ENCODE results near the gene MYOG.

The MYOG gene

DNA sequence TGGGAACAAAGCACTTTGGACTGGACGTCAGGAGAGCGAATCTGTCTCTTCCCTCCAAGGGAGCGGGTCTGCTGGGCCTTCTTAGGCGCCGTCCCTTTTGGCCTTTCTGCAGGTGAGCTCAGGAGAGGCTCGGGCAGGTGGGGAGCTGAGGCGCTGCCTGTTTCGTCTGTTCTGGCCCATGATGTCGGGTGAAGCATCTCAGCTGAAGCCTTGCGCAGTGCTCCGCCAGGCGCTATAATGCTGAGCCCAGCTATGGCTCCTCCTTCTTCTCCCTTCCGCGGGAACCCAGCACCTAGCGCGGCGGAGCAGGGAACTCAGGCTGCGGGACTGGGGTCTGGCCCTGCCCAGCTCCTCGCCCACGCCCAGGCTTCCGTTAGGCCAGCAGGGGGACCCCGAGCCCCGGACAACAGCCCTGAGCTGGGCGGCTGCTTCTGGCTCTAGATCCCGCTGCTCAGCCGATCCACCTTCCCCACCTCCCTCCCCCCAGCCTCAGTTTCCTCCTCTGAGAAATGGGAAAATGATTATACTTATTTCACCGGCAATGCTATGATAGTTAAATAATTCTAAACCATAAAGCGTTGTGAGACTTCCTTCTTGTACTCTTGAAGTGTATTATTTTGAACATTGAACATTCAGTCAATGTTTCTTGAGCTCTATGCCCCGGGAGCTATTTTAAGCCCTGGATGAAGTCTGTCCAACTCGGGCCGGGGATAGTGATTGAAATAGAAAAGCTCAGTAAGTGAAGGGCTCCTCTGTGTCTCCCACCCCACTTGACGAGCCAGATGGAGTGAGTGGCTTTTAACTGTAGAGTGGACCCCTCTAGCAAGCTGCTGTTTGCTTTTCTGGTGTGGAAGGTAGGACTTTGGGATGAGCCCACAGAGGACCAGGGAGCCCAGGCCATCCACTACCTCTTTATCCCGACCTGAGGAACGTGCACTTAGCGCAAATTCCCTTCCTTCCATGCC, 32.1 kb upstream of the MYOG start:
- DNase-seq (ENCODE audit: low spot score): peak; percentile 91

DNA sequence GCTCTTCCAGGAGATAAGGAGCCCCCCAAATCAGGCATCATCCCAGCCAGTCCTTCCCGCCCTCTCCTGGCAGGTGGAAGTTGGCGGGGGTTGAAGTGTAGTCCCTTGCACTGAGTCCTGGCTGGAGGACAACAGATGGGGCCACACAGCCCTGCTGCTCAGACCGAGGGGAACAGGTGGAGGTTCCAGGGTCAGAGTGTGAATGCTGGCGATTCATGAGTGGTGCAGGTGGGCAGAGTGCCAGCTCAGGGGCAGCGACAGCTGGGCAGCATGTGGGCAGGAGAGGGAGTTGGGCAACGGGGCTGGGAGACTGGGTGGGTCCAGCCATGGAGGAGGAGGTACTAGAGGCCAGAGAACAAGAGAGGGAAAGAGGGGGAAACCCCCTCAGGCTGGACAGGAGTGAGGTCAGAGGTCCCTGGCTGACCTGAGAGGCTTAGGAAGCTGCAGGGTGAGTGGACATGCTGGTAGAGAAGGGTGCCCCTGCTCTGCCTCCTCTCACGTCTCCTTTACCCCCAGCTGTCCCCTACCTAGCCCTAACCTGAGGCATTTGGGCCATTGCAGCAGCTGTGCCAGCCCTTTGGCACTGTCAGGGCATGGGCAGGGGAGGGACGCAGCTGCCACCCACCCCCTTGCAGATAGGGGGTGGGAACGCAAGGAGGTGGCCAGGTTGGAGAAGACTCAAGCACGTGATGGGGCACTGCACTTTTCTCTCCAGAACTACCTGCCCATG, 30.4 kb upstream of the MYOG start:
- no peak for DNase-seq (ENCODE audit: low spot score)

DNA sequence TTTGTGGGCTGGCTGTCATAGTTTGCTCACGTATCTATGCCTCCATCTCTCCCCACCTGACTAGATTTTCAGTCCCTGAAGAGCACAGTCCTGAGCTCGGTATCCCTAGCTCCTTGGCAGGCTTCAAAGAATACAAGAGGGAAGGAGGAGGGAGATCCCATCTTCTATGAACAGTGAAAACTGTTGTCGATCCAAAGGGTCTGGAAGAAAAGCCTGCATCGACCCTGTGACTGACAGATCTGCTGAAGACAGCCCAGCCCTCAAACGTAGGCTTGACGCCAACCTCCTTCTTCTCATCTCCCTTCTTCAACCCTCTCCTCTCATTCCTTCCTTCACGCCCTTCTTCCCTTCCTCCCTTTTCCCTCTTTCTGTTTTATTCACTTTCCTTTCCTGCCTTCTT, 28.4 kb upstream of the MYOG start:
- no peak for DNase-seq (ENCODE audit: low spot score)

GRCh38 chr1:203113308-203113707, 27.5 kb upstream of the MYOG start:
- DNase-seq (ENCODE audit: low spot score): no peak

GRCh38 chr1:203112475-203112874, 26.7 kb upstream of the MYOG start:
- no peak for DNase-seq (ENCODE audit: low spot score)

DNA sequence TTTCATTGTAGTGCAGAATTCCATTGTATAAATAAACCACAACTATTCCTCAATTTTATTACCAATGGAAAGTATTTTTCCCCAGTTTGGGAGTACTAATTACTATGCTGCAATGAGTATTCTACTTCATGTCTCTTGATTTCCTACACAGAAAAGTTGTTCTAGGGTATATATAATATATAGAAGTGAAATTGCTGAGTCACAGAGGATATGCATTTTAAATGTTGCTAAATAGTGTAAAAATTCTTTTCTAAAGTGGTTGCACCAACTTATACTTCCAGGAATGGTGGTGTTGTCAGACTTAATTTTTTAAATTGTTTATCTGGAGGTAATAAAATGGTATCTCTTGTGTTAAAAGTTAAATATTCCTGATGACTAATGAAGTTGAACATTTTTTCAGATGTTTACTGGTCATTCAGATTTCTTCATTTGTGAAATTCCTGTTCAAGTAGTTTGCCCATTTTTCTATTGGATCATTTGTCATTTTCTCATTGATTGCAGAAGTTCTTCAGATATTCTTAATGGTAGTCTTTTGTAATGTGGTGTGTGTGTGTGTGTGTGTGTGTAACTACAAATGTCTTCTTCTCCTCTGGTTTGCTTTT, 19.1 kb upstream of the MYOG start:
- DNase-seq (ENCODE audit: low spot score): no peak

DNA sequence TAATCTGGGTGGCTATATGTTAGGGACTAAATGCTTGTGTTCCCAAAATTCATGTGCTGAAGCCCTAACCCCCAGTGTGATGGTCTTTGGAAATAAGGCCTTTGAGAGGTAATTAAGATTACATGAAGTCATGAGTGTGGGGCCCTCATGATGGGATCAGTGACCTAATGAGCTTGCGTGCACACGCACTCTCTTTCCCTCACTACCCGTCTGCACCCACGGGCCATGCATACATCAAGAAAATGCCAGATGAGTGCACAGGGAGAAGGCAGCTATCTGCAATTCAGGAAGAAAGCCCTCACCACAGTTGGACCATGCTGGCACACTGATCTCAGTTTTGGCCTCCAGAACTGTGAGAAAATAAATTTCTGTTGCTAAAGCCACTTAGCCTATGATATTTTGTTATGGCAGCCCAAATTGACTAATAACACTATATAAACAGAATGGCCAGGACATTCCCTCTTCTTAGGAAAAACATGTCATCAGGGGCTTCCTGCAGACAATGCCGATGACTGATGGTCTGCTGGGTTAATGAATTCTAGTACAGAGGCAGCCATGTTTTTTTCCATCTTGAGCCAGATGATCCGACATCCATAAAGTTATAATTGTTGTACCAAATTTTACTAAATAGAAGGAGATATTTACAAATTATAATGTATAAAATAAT, 18.1 kb upstream of the MYOG start:
- no peak for DNase-seq (ENCODE audit: low spot score)

GRCh38 chr1:203103216-203103615, 17.4 kb upstream of the MYOG start:
- no peak for DNase-seq (ENCODE audit: low spot score)

DNA sequence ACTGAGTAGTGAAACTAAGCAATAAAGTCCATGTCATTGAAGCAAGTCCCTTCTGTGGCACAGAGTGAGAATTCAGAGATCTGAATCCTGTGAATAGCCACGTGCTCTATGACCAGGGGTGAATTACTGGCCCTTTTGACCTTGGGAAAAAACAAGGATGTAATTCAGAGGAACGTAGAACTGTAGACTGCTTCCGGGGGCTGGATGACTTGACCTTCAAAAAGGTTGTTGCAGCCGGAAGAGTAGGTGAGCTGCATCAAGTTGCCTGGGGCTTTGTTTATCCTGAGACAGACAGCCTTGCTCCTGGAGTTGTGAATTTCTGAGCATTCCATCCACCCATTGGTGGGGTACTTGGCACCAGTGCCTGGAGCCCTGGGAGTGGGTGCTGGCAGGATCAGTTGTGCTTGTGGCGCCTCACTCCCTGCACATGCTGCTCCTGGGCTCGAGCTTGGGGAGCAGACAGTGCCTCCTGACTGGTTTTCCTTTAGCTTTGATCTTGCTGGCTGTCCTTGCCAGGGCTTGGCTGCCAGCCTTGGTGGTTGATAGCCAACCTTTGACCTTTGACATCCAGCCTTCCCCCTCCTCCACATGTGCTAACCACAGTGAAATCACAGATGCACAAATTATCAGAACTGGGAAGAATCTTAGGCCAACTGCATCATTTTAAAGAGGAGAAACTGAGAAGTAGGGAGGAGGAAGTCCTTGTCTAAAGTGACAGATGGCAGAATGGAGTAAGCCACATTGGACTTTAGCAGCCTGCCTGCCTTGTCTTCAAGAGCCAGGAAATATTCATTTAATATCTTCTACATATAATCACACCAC, 16.2 kb upstream of the MYOG start:
- DNase-seq (ENCODE audit: low spot score): no peak

- no peak for DNase-seq (ENCODE audit: low spot score)
Observed at GRCh38 chr1:203100516-203100869, 14.7 kb upstream of the MYOG start.

DNA sequence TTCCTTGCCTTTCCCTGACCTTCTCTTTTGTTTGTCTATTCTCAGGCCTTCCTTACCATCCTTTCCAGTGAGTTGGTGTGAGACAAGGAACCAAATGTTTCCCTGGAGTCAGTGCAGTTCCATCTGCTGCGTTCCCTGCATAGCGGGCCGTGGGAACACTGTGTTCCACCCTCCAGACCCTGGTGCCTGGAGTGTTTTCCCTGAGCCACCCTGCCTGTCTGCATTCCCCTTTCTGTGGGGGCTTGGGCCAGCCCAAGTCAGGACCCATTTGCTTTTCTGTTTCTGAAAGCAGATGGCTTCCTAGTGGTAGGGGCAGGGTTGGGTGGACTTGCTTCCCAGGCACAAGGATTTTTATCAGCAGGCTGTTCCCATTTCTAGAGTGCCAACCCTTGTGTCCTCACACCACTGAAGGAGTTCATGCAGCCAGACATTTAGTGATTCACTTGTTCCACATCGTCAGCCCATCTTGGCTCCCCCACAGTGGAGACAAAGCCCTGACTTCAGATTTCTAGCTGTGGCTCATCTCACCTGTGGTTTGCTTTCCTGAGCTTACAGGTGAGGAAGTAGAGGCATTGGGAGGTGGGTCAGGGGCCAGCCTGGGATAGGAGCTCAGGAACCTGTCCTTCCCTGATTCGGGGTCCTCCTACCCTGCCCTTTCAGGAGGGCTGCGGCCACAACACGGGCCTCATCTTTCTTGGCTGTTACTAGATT, 14.1 kb upstream of the MYOG start:
- no peak for DNase-seq (ENCODE audit: low spot score)

DNA sequence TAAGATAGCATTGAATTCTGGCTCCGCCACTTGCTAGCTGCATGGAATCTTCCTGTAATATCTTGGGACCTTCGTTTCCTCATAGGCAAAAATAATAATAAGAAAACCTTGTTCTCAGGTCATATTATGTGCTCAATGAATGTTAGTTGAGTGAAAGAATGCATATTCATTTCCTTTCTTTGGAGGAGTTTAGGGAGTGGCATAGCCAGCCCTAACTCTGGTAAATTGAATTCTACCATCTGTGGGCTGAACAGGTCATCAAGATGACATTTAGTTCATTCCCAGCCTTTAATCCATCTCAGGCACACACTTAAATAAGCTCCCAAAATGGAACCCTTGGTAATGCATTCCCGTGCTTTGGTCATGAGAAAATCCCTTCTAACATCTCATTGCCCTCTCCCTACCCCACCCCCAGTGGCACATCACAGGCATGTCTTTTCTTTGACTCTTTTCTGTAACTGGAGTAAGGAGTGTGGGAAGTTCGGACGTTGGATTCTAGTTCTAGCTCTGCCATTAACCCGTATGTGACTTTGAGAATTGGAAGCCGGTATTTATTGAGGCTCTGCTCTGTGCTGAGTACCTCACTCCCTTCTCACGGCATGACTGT, 13.2 kb upstream of the MYOG start:
- no peak for DNase-seq (ENCODE audit: low spot score)

DNA sequence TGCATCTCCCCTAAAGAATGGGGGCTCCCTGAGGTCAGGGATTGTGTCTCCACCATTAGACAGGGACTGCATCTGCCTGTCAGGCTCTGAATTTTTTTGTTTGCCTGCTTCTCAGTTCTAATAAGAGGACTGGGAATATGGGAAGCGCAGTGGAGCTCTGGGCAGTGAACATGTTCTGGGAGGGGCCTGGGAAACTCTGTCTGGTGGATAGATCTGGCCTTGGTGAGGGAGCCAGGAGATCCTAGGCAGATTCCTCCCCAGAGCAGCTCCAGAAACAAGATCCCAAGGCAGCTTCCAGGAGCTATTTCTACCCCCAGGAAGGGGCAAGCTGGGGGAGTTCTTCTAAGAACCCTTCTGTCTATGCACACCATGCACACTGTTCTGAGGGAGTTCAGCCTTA, 12.6 kb upstream of the MYOG start:
- DNase-seq (ENCODE audit: low spot score): no peak

DNA sequence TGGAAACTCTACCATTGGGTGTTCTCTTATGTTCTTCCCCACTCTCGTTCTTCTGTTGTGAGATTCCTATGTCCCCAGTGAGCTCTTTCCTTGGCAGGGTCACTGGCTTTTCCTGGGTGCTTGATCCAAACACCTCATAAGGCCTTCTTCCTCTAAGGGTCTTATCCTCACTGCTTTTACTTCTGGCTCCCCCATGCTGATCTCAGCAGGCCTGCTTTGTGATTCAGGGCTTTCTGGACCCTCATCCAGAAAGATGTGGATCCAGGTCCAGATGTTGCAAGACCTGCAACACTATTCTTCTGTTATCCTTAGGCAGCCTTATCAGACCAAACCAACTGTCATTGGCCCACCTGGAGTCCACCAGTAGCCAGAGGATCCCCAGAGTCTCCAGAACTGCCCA, 11.2 kb upstream of the MYOG start:
- no peak for DNase-seq (ENCODE audit: low spot score)

DNA sequence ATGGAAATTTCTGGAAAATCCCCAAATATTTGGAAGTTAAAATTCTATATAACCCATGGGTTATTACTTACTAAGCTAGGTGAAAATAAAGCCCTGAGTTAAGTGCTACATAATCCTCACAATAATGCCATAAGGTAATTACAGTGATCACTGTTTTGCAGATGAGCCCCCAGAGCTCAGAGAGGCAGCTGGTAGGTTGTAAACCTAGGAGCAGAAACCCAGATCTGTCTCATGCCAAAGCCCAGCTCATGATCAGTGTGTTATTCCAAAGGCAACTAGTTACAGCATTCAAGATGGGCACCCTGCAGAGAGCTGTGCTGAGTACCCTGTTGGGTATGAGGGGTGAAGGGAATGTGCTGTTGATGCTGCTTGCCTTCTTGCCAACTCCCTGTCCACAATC, 10.8 kb upstream of the MYOG start:
- no peak for DNase-seq (ENCODE audit: low spot score)

- DNase-seq (ENCODE audit: low spot score): no peak
Observed at GRCh38 chr1:203095061-203095690, 9.4 kb upstream of the MYOG start.

- no peak for DNase-seq (ENCODE audit: low spot score)
Observed at GRCh38 chr1:203093754-203094410, 8.1 kb upstream of the MYOG start.

- no peak for DNase-seq (ENCODE audit: low spot score)
Observed at GRCh38 chr1:203091761-203092330, 6.0 kb upstream of the MYOG start.

- no peak for DNase-seq (ENCODE audit: low spot score)
Observed at GRCh38 chr1:203091199-203091477, 5.3 kb upstream of the MYOG start.
